Sigmoid colon (tissue), 4 donors: Measurements from ENCODE around the gene RIPOR3.

Experiments used
- CTCF ChIP-seq, 4 experiments: fragments of 450-650 bp in 3 of 4; fragments of 200-600 bp in 1 of 4; IDR thresholded peaks; one replicate each; pipeline ENCODE4 v1.5.1; 2016 to 2019; ENCODE audit warnings: antibody characterized with exemption in 4 of 4, mild to moderate bottlenecking in 3 of 4, moderate library complexity in 2 of 4
- POLR2AphosphoS5 ChIP-seq, 4 donors: sonication (generic); formaldehyde crosslinking; IDR thresholded peaks; one replicate each; pipeline ENCODE4 v1.6.1; 2017; ENCODE audit warnings: antibody characterized with exemption in 4 of 4

GRCh38 chr20:50607850-50608749 is 83.2 kb downstream of the RIPOR3 start:
- no peak for TF ChIP-seq CTCF (IDR thresholded peaks at IDR 0.05)
- TF ChIP-seq POLR2AphosphoS5 (IDR thresholded peaks at IDR 0.05): no peak
